ENCODE measurements around the gene MAB21L4.
A peak's percentile ranks its signal among the peaks of the same experiment; 100 is the strongest.
"Not testable (repeated sequence)": the region's sequence is repeated elsewhere in the genome, so short reads cannot be mapped to it uniquely, and the experiment has no call there.

Gene MAB21L4

DNA sequence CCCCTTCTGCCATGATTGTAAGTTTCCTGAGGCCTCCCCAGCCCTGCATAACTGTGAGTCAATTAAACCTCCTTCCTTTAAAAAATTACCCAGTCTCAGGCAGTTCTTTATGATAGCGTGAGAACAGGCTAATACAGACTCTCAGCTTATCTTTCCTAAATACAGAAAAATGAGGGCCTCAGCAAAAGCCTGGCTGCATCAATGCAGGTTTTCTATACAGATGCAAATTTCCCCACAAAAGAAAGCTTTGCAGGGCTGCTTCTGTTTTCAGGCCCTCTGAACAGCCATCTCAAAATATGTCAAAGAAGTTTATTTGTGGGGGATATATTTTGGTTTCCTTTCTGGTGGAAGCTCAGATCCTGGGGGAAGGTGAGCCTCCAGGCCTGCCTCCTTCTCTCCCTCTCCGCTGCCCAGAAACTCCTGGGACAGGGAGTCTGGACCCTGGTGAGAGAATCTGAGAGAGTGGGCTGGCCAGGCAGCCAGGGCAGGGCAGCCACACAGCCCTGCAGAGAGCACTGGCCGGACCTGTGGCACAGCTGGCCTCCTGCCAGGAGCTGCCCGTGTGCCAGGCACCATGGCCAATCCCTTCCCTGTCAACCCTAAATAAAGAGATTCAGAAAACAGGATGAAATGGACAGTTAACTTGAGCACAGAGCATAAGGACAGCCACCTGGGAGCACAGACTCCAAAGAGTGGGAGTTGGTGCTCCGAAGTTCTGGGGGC is 48.9 kb downstream of the MAB21L4 start:
- TF ChIP-seq, protein P1, sequence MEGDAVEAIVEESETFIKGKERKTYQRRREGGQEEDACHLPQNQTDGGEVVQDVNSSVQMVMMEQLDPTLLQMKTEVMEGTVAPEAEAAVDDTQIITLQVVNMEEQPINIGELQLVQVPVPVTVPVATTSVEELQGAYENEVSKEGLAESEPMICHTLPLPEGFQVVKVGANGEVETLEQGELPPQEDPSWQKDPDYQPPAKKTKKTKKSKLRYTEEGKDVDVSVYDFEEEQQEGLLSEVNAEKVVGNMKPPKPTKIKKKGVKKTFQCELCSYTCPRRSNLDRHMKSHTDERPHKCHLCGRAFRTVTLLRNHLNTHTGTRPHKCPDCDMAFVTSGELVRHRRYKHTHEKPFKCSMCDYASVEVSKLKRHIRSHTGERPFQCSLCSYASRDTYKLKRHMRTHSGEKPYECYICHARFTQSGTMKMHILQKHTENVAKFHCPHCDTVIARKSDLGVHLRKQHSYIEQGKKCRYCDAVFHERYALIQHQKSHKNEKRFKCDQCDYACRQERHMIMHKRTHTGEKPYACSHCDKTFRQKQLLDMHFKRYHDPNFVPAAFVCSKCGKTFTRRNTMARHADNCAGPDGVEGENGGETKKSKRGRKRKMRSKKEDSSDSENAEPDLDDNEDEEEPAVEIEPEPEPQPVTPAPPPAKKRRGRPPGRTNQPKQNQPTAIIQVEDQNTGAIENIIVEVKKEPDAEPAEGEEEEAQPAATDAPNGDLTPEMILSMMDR (IDR thresholded peaks at IDR 0.05; ENCODE audit: control extremely low read depth, extremely low read depth, low read depth, missing control alignments), result no peak
- no peak for DNase-seq (ENCODE audit: extremely low spot score)
- CTCF ChIA-PET, result no interaction called here
- POLR2A ChIA-PET, result no interaction called here

DNA sequence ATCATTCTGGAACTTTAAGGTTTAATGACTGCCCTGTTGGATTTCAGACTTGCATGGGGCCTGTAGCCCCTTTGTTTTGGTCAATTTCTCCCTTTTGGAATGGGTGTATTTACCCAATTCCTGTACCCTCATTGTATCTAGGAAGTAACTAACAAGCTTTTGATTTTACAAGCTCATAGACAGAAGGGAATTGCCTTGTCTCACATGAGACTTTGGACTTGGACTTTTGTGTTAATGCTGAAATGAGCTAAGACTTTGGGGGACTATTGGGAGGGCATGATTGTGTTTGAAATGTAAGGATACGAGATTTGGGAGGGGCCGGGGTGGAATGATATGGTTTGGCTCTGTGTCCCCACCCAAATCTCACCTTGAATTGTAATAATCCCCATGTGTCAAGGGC is 49.6 kb downstream of the MAB21L4 start:
- CTCF ChIA-PET; DNase-seq (ENCODE audit: extremely low spot score): not testable (repeated sequence)

DNA sequence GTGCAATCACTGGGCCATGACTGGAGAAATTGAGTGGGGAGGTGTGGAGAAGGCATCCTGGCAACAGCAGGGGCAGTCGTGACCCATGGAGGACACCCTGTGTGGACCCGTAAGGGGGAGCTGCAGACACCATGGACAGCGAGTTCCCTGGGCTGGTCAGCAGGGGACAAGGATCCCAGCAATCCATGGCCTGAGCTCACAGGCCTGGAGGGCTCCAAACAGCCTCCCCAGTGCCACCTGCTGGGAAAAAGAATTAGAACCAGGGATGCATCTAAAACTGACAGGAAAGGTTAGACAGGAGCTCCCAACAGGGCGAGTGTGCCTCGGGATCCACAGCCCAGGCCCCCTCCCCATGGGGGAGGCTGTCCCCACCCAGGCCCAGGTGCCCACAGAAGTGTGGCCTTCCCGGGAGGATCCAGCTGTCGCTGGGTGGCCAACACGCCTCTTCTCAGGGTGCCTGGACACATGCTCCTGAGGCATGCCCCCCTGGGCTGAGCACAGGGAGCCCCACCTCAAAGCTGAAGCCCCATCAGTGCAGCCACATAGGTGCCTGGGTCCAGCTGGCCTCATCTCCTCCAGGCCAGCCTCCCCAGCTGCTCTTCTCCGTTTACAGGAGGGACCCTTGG is 55.4 kb downstream of the MAB21L4 start:
- DNase-seq (ENCODE audit: extremely low spot score), result peak; percentile 62
- POLR2A ChIA-PET, result no interaction called here
- CTCF ChIA-PET, result interaction anchor here (0.7 to 2.8 kb wide), 9 partner anchors 9 to 329 kb away, joined by 3 to 18 read pairs (median 4); no protein-coding TSS in a partner anchor
- TF ChIP-seq, protein P1 (IDR thresholded peaks at IDR 0.05; ENCODE audit: control extremely low read depth, extremely low read depth, low read depth, missing control alignments), result peak; percentile 54

More for the DNA sequence above, 49.6 kb downstream of the MAB21L4 start:
- POLR2A ChIA-PET, result not testable (repeated sequence)

DNA sequence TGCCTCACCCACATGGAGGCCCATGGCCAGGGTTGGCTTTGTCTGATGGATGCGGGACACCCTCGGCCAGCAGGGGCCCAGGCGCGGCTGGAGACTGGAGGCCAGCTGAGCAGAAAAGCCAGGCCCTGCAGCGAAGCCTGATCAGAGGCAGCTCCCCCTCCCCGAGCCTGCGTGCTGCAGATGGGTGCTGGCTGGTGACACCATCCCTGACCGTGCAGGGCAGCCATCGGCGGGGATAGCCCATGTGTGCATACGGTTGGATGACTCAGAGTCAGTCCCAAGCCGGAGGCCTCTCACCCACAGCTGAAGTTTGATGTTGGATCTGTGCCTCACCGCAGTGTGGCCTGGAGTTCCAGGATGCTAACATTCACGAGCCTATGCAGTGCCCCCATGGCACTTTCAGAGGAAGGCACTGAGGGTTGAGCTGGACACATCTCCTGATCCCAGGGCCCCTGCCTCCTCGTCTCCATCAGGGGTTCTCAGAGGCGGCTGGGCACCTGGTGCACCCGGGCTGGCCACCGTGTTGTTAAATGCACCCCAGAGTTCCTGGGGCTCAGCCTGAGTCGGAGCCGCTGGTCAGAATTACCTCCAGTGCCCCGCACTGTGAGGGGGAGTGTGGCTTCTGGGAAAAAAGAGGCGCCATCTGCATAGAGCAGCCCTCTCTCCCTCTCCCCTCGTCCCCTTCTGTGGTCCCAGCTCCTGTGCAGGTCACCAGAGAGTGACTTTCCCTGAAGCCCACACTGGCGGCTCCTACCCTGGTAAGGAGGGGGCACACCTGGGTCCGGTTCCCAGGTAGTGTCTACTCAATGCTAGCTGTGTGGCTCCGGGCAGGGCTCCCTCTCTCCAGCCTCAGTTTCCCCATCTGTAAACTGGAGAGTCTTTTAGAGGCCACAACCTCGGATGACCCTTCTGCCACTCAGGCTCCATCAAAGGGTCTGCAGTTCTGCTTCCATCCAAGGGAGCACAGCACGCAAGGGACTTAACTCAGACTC is 56.5 kb downstream of the MAB21L4 start:
- TF ChIP-seq, protein P1 (IDR thresholded peaks at IDR 0.05; ENCODE audit: control extremely low read depth, extremely low read depth, low read depth, missing control alignments), result no peak

DNA sequence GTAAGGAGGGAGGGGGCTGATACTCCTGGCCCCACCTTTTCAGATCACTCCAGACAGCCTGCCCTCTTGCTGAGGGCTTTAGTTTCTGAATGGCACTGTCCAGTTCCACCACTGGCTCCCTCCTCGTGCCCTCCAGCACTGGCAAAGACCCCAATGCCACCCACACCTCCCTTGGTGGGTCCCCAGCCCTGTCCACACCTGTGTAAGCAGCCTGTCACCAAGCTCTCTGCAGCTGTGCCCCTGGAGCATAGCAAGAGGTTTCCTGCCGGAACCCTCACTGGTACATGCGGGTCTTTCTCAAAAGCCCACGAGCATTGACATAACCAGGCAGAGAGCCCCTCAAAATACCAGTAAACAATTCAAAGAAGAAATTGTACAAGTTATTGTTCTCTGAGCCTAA is 58.3 kb downstream of the MAB21L4 start:
- TF ChIP-seq, protein P1 (IDR thresholded peaks at IDR 0.05; ENCODE audit: control extremely low read depth, extremely low read depth, low read depth, missing control alignments), result no peak
- CTCF ChIA-PET, result no interaction called here
- POLR2A ChIA-PET, result no interaction called here
- DNase-seq (ENCODE audit: extremely low spot score), result no peak

More for the DNA sequence above, 56.5 kb downstream of the MAB21L4 start:
- no peak for DNase-seq (ENCODE audit: extremely low spot score)
- CTCF ChIA-PET, result interaction anchor here (0.7 to 2.8 kb wide), 7 partner anchors 10 to 328 kb away, joined by 3 to 18 read pairs (median 4); no protein-coding TSS in a partner anchor
- POLR2A ChIA-PET, result no interaction called here

DNA sequence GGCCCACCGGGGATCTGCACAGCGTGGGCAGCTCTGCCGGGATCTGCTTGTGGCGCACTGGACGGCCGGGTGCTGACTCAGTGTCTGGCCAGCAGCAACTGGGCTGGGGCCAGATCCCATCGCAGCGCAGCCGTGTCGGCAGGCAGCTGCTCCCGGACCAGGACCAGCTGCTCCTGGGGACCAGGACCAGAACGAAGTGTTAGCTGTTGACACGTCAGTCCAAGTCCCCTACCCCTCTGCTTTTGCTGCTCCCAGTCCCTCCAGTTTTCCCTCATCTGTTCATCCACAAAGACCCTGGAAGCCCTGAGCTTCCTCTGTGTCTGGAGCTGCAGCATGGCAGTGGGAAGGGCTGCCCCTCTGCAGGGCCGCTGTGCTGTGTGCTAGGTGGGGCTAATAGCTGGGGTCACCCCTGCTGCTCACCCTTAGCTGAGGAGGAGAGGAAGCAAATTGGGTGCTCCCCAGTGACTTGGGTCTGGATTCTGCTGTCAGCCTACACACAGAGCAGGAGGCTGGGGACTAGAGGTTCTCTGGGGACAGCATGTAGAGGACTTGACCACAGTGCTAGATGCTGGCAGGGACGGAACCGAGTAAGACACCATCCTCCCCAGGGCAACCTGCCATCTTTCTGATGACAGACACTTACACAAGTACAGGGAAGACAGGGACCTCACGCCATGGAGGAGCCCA is 59.0 kb downstream of the MAB21L4 start:
- TF ChIP-seq, protein P1 (IDR thresholded peaks at IDR 0.05; ENCODE audit: control extremely low read depth, extremely low read depth, low read depth, missing control alignments), result no peak
- ChIA-PET CTCF (no interaction called here), POLR2A (no interaction called here)
- no peak for DNase-seq (ENCODE audit: extremely low spot score)

Measured in GM10248 (cell line).